Stomach (tissue), 4 donors: ENCODE measurements around the gene UCN.

Source experiments
- EP300 ChIP-seq: sonication (generic); formaldehyde crosslinking; IDR thresholded peaks from one replicate; pipeline ENCODE4 v1.6.1; 2017; ENCODE audit warnings: antibody characterized with exemption
- POLR2A ChIP-seq, 4 donors: fragments of 450-650 bp; IDR thresholded peaks; one replicate each; pipeline ENCODE4 v1.6.1; 2016; ENCODE audit warnings: antibody characterized with exemption in 4 of 4, control low read depth in 2 of 4, mild to moderate bottlenecking in 1 of 4, moderate library complexity in 1 of 4
- POLR2AphosphoS5 ChIP-seq, 3 donors: sonication (generic); formaldehyde crosslinking; IDR thresholded peaks; one replicate each; pipeline ENCODE4 v1.6.1; 2016; ENCODE audit warnings: antibody characterized with exemption in 3 of 3
- TF ChIP-seq, protein P1 (sequence below), 7 experiments: fragments of 450-650 bp in 4 of 7; fragments of 200-600 bp in 3 of 7; sonication (generic) in 3 of 7; IDR thresholded peaks; one replicate each; pipeline ENCODE4 v1.5.1; 2016 to 2019; ENCODE audit warnings: antibody characterized with exemption in 7 of 7, control low read depth in 2 of 7, mild to moderate bottlenecking in 1 of 7

- TF ChIP-seq POLR2AphosphoS5 (IDR thresholded peaks at IDR 0.05) (peak in 1 of 3 donors; percentile 55), POLR2A (IDR thresholded peaks at IDR 0.05) (no peak), EP300 (no peak)
- TF ChIP-seq, protein P1, sequence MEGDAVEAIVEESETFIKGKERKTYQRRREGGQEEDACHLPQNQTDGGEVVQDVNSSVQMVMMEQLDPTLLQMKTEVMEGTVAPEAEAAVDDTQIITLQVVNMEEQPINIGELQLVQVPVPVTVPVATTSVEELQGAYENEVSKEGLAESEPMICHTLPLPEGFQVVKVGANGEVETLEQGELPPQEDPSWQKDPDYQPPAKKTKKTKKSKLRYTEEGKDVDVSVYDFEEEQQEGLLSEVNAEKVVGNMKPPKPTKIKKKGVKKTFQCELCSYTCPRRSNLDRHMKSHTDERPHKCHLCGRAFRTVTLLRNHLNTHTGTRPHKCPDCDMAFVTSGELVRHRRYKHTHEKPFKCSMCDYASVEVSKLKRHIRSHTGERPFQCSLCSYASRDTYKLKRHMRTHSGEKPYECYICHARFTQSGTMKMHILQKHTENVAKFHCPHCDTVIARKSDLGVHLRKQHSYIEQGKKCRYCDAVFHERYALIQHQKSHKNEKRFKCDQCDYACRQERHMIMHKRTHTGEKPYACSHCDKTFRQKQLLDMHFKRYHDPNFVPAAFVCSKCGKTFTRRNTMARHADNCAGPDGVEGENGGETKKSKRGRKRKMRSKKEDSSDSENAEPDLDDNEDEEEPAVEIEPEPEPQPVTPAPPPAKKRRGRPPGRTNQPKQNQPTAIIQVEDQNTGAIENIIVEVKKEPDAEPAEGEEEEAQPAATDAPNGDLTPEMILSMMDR (IDR thresholded peaks at IDR 0.05): no peak
Observed at GRCh38 chr2:27320958-27321543, 12.8 kb upstream of the UCN start.
